Kidney tubule cell (primary cell): ENCODE measurements around the gene GTPBP1.

Experiments
- DNase-seq: peaks from one replicate; pipeline ENCODE4 v3.0.0-alpha.2; 2018; ENCODE audit warnings: low spot score

The GTPBP1 gene

DNA sequence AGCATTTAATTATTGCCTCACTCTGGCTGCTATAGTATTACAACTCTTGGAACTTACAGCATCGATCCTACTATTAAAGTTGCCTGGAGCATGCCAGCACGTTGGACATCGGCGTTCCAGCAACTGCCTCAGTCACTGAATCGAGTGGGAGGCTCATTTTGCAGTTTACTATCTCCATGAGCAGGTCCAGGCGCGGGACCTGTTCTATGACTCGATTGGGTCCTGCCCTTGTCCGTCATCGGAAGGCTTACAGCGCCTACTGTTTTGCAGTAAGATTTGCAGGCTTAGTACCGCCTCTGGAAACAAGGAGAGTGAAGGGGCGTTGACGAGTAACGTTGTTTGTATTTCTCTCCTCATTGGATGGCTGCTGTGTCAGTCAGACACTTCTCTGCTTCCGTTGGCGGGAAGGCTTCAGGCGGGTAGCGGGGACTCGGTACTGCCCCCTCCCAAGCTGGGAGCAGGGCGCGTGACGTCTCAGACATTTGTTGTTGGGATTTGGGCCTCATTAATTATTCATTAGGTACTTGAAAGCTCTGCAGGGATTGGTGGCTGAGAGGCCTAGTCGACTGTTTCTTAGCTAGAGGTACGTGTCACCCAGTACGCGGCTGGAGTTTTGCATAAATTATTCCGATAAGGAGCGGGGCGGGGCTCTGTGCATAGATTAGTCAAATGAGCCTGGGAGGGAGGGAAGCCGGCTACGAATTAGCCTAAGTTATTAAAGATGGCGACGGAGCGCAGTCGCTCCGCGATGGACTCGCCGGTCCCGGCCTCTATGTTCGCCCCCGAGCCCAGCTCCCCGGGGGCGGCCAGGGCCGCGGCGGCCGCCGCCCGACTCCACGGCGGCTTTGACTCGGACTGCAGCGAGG, at the start of gene GTPBP1:
Gene GTPBP1, plus strand, starts transcription at position 710 of the 866 bp plus-strand sequence. Its CDS starts 12 bp downstream, at position 722.
- peak; percentile 100 for DNase-seq

DNA sequence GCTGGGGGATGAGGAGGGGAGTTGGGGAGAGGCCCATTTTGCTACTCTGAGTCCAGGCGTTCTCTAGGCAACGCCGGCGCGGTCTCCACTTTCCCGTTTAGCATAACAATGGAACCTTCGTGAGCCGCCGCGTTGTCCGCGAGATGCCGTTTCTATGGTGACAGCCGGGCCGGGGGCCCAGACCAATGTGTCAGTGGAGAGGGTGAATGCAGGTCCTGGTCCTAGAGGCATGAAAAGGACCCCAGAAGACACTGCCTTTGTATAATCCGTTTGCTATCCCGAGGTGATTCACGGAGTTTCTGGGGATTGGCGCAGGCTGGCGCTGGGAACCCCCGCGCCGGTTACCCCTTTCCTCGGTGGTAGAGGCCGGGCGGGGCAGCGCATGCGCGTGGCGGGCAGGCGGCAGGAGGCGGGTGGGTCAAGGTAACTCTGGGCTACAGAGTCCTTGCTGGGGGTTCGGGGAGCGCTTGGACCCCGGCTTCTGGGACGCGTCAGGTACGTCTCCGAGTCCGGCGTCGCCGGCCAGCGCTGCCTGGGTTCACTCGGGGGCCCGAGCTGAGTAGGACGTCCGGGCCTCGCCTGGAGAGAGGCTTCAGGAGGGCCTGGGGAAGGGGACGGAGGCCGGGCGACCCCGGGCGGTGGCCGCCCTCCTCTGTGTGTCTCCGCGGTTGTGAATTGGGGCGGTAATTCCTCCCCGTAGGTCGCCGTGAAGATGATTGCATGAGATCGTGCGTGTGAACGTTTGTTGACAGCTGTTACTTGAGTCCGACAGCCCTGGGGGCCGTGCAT, 49.3 kb upstream of the GTPBP1 start, which contains the start of the genes CBY1 and FAM227A:
Gene CBY1, plus strand, starts transcription at position 383 of the 789 bp plus-strand sequence. CDS start 11,417 bp downstream, outside the sequence.
Gene FAM227A, minus strand, starts transcription at position 137 of the 789 bp plus-strand sequence. CDS start 6,224 bp downstream, outside the sequence.
- peak; percentile 91 for DNase-seq

DNA sequence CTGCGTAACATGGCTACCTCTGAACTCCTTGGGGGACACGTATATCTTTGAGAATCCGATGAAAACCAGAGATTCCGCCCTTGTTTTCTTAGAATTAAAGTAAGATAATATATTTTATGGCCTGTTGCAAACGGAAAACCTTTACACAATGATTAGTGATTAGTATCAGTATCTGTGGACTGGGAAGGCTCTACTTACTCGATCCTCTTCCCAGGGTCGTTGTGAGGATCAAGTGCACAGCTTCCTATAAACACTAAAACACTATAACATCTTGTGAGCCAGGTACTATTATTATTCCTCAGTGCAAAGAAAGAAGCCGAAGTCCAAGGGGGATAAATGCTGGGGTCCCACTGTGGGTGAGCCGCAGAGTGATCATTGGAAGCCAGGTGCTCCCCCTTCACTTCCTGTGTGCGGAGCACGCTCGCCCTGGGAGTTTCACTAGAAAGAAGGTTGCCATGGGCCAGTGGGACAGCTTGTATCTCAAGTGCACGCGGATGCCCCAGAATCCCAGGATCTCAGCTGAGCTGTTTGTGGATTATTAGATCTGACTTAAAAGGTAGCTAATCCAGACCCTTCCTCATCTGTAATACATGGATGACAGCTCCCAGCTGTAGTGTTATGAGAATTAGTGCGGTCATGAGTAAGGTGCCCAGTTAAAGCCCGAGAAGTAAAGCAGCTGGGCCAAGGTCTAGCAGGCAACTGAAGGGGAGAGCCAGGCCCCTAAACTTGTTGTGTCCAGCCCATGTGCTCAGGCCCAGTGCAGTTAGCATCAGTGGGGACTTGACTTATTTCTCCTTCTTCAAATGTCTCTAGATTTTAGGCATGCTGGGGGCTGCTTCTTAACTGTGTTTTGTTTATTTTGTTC, 48.5 kb upstream of the GTPBP1 start:
- DNase-seq = peak; percentile 47

DNA sequence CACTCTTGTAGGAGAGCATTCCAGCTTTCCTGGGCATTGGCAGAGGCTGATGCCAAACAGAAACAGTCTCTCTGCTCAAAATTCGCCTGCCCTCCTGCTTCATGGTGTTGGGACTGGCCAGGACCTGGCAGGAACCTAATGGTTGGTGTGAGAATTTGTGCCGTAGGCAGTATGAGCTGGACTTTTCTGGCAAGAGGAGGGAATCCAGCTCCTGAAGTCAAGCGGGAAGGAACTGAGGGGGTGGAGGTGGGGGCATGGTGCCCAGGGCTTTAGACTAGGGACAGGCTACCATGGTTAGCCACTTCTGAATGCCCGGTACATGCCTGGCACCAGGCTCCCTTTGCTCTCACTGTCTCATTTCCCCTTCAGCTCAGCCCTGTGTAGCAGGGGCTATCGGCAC, 30.9 kb upstream of the GTPBP1 start:
- no peak for DNase-seq

DNA sequence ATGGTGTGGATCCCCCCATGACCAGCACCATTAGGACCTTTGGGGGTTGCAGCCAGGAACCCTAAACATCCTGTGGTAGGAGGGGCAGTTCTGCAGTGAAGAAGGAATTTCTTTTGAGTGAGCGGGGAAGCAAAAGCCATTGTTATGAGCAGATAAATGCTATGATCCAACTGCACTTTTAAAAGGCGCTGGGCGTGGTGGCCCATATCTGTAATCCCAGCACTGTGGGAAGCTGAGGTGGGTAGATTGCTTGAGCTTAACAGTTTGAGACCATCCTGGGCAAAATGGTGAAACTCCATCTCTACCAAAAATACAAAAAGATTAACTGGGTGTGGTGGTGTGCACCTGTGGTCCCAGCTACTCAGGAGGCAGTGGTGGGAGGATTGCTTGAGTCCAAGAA, 29.9 kb upstream of the GTPBP1 start:
- no peak for DNase-seq

DNA sequence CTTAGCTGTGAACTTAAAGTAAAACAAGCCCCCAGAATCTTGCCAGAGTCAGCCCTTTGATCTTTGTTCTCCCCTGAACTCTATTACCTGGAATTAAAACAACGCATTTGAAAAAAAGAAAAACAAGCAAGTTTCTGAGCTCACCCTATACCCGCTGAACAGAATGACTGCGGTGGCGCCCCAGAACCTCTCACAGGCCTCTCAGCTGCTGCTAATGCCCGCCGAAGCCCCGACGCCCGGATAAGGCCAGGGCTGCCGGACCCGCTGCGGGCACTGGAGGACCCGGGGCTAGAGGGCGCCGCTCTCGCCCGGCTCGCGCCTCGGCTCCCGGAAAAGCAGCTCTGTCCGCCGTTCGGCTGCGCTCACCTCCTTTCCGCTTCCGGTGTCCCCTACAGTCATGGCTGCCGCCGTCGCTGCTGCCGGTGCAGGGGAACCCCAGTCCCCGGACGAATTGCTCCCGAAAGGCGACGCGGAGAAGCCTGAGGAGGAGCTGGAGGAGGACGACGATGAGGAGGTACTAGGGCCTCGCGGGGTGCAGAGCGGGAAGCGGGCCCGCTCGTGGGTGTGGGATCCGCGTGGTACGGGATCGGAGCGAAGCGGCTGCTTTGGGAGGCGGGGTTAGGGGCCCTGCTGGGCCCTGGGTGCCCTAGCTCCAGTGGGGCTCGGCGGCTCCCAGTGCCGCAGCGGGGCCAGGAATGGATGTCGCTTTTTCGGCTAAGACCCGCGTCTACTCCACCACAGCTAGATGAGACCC, 24.0 kb upstream of the GTPBP1 start, which contains the start of gene TOMM22:
Gene TOMM22, plus strand, starts transcription at position 376 of the 754 bp plus-strand sequence. Its CDS starts 22 bp downstream, at position 398.
- DNase-seq = peak; percentile 90

DNA sequence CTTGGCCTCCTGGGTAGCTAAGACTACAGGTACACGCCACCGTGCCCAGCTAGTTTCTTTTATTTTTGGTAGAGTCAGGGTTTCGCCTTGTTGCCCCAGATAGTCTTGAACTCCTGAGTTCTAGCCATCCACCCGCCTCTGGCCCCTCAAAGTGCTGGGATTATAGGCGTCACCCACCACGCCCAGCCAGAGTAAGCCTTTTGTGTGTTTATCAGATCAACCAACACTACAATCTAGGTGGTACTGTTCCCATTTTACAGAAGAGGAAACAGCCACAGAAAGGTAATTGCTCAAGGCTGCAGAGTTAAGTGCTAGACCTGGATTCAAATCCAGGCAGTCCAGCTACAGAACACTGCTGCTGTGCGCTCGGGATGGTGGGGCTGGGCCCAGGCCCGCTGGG, 20.8 kb upstream of the GTPBP1 start:
- DNase-seq = no peak

DNA sequence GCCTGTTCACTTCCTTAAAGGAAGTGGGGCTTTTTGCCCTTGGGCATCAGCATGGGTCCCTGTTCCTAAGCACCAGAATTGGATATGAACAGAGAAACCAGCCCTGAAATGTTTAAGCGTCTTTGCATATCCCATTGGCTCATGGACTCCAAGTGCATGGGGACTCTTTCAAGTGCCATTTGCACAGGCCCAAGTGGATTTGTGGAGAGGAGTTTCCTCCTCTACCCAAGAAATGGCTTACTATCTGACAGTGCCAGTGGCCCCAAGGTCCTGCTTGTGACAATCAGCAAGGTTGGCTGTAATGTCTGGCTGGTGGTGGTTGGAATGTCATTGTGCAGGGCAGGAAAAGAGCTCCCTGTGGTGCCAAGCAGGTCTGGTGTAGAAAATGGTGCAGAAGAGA, 20.0 kb upstream of the GTPBP1 start:
- no peak for DNase-seq

DNA sequence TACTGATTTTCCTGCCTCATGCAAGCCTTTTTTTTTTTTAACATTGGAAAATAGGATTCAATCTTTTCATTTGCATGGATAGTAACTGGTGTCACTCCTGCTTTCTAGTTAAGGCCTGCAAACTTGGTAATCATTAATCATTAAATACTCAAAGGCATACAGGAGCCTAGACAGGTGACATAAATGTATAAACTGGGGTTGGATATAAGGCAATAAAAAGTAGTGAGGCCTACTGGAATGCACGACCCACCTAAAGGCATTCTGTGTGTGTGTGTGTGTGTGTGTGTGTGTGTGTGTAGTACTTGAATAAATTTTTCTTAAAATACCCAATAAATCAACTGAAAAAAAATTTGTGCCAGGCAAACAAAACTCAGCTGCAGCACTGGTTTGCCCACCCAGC, 16.1 kb upstream of the GTPBP1 start:
- DNase-seq = peak; percentile 15

DNA sequence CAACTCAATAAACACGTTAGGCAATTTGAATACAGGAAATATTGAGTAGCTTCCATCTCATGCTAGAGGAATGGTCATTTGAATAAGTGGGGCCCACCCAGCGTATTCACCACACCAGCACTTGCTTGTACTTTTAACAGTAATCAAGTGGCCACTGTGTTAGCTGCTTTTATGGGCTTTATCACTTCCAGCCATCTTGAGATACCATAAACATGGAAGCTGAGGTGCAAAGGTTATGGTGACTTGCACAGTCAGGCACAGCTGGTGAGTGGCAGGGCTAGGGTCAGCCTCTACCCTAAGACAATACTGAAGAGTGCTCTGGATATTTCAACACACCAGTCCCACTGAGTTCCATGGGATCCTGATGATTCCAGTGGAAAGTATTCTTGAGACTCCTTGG, 11.7 kb upstream of the GTPBP1 start:
- no peak for DNase-seq

DNA sequence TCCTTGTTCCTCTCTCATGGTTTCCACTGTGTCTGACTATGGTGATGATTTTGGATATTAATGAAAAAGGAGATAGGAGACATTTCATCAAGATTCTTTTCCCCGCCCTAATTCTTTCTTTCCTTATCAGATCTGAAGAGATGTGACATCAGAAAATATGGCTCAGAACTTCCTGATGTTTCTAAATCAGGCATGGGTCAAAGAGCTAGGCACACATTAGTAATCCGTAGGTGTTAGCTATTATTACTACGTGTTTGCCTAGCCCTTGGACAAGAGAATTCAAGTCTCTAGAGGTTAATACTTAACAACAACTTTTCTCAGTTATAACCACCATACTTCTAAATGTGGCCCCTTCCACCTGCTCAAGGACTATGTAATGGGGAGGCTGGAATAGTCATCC, 10.8 kb upstream of the GTPBP1 start:
- DNase-seq = peak; percentile 64

DNA sequence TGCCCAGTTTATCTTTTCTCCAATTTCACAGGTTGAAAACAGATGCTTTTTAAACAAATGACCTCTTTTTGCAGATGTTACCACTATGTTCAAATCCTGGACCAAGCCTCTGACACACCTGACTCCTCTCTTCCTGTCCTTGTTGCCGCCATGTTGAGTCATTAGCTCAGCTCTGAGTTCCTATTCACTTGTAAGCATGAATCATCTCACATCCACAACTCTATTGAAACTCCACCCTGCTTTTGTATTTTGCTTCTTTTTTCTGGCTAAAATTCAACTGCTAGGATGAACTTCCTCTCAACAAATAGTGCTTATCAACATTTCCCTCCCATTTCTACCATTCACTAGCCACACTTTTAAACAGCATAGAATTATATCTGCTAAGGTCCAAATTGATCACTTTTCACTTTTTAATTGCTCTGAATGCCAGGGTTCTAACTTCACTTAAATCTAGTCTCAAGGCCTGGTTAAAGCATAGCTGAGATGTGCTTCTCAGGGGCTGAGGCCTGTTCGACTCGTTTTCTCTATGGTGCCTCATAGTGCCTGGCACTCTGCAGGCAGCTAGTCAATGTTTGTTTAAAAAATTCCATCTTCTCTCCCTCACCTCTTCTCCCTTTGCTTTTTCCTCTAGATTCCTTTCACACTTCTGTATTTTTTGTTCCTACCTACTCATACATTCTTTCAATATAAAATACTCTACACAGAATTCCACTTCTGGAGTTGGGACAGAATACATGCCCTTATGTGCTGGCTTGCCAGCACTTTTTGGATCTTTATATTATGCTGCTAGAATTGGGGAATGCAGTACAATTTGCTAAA, 8.9 kb upstream of the GTPBP1 start:
- peak; percentile 87 for DNase-seq

DNA sequence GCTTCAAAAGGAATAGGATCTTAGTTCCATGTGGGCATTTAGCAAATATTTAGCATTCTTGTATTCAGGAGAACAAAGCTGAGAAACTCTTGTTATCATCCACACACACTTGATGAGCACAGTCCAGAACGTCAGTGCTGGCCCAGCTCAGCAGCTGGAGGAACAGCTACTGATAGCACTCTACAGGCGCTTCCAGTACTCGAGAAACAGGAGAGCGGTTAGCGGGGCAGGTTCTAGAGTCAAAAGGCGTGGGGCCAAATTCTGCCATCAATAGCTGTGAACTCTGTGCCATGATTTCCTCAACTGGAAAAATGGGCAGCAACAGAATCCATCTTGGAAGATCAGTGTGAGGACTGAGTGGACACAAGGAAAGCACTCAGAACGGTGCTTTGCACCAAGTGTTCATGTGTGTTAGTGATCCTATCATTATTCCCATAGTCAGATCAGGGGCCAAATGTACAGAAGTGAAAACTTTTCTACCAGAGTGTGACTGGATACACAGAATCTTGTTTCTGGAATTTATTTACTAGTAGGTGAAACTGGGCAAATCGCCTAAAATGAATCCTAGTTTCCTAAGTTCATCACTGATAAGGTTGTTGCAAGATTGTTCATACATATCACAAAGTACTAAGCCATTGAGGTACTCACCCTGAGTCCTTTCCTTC, 8.2 kb upstream of the GTPBP1 start:
- DNase-seq = no peak

DNA sequence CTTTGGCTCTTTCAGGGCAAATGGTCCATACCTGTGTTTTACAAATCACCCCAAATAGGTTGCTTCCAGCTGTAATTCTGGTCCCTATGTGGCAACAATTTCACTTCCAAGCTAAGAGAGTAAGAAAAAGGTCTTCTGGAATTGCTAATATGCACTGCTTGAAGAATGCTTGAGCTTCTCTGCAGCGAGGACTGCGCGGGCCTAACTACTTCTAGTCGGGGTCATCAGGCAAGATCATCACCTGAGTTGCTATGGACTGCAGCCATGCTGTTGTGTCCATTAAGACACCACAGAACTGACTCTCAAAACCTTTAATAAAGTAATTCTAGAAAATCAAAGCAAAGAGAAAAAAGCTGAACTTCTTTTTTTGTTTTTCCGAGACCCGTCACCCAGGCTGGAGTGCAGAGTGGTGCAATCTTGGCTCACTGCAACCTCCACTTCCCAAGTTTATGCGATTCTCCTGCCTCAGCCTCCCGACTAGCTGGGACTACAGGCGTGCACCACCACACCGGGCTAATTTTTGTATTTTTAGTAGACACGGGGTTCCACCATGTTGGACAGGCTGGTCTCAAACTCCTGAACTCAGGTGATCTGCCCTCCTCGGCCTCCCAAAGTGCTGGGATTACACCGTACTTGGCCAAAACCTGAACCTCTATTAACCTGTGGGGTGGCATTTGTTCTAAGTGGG, 7.2 kb upstream of the GTPBP1 start:
- DNase-seq = no peak

DNA sequence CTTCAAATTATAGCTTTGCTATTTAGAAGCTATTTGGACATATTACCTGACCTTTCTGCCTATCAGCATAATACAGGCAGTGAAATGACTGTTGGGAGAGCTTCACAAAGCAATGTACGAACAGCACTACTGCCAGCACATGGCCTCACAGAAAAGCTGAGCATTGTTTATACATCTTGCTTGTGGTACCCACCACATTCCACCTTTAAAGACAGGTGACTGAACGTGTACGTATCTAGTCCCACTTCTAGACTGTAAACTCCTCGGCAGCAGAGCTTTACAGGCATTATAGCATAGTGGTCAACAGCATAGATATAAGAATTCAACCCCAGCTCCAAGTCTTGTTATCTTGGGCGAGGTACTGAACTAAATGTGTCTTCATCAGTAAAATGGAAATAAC, 6.6 kb upstream of the GTPBP1 start:
- no peak for DNase-seq

DNA sequence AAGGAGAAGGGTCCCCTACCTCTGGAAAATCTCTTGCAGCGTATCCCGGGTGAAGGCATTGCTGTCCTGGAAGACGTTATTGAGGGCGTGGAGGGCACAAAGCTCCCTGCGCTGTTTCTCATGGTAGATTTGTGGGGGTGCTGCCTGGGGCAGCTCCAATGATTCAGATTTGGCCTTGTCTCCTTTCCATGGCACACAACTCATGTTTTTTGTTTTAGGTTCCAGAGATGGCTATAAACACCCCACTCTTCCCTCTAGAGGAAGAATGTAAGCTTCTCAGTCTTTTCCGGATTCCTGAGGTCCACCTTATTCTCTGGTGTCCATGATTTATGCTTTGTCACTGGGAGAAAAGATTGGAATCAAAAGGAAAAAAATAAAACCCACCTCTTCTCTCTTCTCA, 6.0 kb upstream of the GTPBP1 start:
- DNase-seq = peak; percentile 44

DNA sequence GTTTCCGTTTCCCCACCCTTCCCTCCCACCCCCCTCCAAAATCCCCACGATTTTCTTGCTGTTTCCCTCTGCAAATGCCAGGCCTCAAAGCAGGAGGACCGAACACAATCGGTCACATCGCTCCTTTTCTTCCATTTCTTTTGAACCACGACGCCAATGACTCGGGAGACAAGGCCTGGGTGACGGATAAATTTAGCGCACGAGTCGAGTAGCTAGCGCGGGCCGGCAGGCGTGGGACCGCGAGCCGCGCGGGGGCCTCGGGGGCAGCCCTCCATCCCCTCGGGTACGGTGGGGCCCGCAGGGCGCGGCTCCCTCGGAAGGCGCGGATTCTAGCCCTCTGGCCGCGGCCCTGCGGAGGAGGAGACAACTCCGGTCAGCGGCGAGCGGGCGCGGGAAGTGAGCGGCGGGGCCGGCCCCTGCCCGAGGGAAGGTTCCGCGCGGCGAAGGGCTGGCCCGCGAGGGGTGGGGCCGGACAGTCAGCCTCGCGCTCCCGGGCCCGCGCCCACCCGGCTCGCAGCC, 5.4 kb upstream of the GTPBP1 start:
- no peak for DNase-seq

DNA sequence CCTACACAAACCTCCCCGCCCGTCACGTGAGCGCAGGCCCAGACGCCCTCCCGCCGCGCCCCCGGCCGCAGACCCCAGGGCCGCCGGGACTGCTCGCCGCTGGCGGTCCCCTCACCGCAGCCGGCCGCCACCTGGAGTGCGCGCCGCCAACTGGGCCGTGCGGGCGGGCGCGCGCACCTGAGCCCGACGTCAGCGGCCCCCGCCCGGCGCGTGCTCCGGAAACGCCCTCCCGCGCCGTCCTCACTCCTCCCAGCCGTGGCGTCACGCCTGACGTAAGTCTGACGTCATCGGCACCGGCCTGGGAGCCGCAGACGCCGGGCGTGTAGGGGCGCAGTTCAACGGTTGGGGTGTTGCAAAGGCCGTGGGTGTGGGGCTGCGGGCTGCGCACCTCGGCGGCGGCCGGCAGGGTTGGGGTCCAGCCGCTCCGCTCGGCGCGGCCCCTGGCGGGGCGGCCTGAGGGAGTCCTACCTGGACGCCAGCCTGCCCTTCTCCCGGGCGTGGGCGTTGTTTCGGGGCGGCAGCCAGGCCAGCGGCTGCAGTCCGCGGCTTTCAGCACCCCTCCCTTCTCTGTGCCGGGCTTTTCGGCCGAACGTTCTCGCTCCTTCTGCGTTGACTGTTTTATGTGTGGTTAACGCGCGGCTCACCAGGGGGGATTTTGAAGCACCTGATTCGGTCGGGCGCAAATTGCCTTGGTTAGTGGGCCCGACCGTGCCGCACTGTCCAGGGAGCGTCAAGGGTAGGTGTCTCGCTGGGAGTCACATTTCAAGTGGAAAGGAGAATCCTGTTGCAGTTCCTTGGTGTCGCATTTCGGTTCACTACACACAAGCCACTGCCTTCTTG, 4.7 kb upstream of the GTPBP1 start, which contains the start of gene JOSD1:
Gene JOSD1, minus strand, starts transcription at position 155 of the 840 bp plus-strand sequence. CDS start 956 bp downstream, outside the sequence.
- DNase-seq = peak; percentile 94
